Ovary (tissue), 3 donors: ENCODE measurements around the gene PPM1M.

ENCODE experiments used
- CTCF ChIP-seq, 3 donors: fragments of 450-650 bp in 2 of 3; fragments of 200-600 bp in 1 of 3; IDR thresholded peaks; one replicate each; pipeline versions ENCODE4 v1.5.1 to v1.8.0; 2016 to 2022; ENCODE audit warnings: antibody characterized with exemption in 3 of 3, mild to moderate bottlenecking in 1 of 3
- EP300 ChIP-seq: sonication (generic); formaldehyde crosslinking; IDR thresholded peaks from one replicate; pipeline ENCODE4 v1.6.1; 2017; ENCODE audit warnings: antibody characterized with exemption
- donor health status: DM: no; HTN: no; CAD: no.

GRCh38 chr3:52202384-52203077, 43.0 kb upstream of the PPM1M start:
- TF ChIP-seq CTCF (IDR thresholded peaks at IDR 0.05) (no peak), EP300 (no peak)
